Uterus (tissue), 4 donors: ENCODE measurements around the gene DNTT. TPM values are rescaled to one million over a fixed set of nuclear protein-coding genes. Genes with fewer than 3 reads are reported as not detected.

Experiments used
- DNase-seq, 2 donors: peaks; one replicate each; pipeline ENCODE4 v3.0.0-alpha.2; 2019 to 2020
- H3K27ac ChIP-seq, 2 donors: fragments of 200-600 bp; sonication (generic); 1 replicate in 1 of 2; 2 replicates in 1 of 2; pipeline ENCODE4 v1.5.1; 2016 to 2018
- H3K27me3 ChIP-seq, 2 donors: fragments of 200-600 bp; sonication (generic); one replicate each; pipeline ENCODE4 v1.5.1; 2018 to 2019; ENCODE audit warnings: control low read depth in 1 of 2
- H3K36me3 ChIP-seq, 2 donors: fragments of 200-600 bp; sonication (generic); one replicate each; pipeline ENCODE4 v1.5.1; 2019; ENCODE audit warnings: control low read depth in 1 of 2
- H3K4me1 ChIP-seq, 2 donors: fragments of 200-600 bp; sonication (generic); one replicate each; pipeline ENCODE4 v1.5.1; 2018 to 2019; ENCODE audit warnings: control low read depth in 1 of 2
- H3K4me3 ChIP-seq, 2 donors: fragments of 200-600 bp; sonication (generic); 1 replicate in 1 of 2; 2 replicates in 1 of 2; pipeline ENCODE4 v1.5.1; 2018 to 2019; ENCODE audit warnings: mild to moderate bottlenecking in 1 of 2
- H3K9me3 ChIP-seq, 2 donors: fragments of 200-600 bp; sonication (generic); one replicate each; pipeline ENCODE4 v1.5.1; 2019; ENCODE audit warnings: control low read depth in 1 of 2
- POLR2A ChIP-seq, 2 donors: fragments of 450-650 bp; IDR thresholded peaks; one replicate each; pipeline ENCODE4 v1.6.1; 2016; ENCODE audit warnings: antibody characterized with exemption in 2 of 2, mild to moderate bottlenecking in 1 of 2, moderate library complexity in 1 of 2
- intact Hi-C: fragments of 100-400 bp; cut with DNase I; formaldehyde crosslinking; loops from one replicate; pipeline ENCODE4 v1.15.1; 2023; ENCODE audit warnings: low total_unique reads
- total RNA-seq, 4 donors: library from RNA; depleted of rRNA in 3 of 4; stranded (reverse); fragments of >200 nt in 3 of 4; gene quantifications; one replicate each; pipeline versions ENCODE4 v1.1.0 to v1.2.4, GENCODE V29; 2014 to 2023
- TF ChIP-seq, protein P1 (sequence below), 4 experiments: fragments of 200-600 bp in 2 of 4; fragments of 450-650 bp in 2 of 4; sonication (generic) in 2 of 4; IDR thresholded peaks; one replicate each; pipeline ENCODE4 v1.5.1; 2016 to 2019; ENCODE audit warnings: antibody characterized with exemption in 4 of 4, mild to moderate bottlenecking in 2 of 4, moderate library complexity in 1 of 4
- donor health status: DM: yes; HTN: yes; CAD: no.

Gene DNTT
- total RNA-seq, 4 donors from 2014 or later: 0.28 TPM; not detected in 3

DNA sequence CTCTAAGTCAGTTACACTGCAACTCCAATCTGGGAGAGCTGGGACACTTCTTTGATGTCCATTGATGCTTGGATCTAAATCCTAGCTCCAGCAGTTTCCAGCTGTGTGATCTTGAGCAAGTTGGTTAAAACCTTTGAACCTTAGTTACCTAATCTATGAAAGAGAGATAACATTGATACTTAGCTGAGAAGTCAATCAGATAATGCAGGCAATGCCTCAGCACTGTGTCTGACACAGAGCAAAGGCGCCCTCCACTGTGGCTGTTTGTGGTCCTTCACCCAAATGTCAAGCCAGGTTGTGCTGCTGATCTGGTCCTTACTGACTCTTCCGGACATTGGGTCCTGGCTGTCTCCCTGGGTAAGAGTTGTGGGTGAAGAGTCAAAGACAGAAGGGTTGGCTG is 20.2 kb downstream of the DNTT start:
- intact Hi-C loops: no loop called here
- Histone ChIP-seq H3K27ac (no peak overlapping the region), H3K36me3 (no peaks in the 10 kb centered on the region), H3K9me3 (no peaks in the 10 kb centered on the region), H3K4me1 (no peaks in the 10 kb centered on the region), H3K4me3 (no peak overlapping the region), H3K27me3 (no peaks in the 10 kb centered on the region)
- TF ChIP-seq, protein P1, sequence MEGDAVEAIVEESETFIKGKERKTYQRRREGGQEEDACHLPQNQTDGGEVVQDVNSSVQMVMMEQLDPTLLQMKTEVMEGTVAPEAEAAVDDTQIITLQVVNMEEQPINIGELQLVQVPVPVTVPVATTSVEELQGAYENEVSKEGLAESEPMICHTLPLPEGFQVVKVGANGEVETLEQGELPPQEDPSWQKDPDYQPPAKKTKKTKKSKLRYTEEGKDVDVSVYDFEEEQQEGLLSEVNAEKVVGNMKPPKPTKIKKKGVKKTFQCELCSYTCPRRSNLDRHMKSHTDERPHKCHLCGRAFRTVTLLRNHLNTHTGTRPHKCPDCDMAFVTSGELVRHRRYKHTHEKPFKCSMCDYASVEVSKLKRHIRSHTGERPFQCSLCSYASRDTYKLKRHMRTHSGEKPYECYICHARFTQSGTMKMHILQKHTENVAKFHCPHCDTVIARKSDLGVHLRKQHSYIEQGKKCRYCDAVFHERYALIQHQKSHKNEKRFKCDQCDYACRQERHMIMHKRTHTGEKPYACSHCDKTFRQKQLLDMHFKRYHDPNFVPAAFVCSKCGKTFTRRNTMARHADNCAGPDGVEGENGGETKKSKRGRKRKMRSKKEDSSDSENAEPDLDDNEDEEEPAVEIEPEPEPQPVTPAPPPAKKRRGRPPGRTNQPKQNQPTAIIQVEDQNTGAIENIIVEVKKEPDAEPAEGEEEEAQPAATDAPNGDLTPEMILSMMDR (IDR thresholded peaks at IDR 0.05): no peak
- no peak for TF ChIP-seq POLR2A (IDR thresholded peaks at IDR 0.05)
- no peak for DNase-seq

DNA sequence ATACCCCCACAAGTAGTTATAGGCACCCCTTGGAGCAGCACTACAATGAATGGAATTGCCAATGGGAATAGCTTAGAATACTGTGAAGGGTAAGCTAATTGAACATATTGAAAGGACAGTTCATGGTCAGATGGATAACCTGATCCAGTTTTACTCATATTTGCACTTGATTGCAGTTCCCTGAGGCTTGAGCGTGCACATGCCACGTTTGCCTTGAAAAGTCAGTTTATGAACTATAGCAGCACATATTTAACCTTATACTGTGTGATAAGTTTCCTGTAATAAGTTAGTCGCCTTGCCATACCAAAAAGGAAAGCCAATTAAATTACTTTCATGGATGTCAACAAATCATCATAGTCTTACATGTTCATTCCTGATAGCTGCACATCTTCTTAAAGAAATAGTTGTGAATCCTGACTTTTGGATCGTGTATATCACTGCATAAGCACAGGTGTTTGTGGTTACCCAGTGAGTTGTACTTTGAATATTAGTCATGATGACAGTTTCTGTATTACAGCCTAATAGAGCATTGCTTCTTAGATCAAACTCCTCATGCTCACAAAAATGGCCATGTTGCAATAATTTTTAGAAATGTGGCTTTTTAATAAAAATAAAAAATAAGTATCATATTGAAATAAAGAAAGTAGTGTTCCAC is 21.6 kb downstream of the DNTT start:
- Histone ChIP-seq H3K36me3 (no peaks in the 10 kb centered on the region), H3K27ac (no peak overlapping the region), H3K27me3 (no peaks in the 10 kb centered on the region), H3K9me3 (no peaks in the 10 kb centered on the region), H3K4me3 (no peak overlapping the region), H3K4me1 (no peaks in the 10 kb centered on the region)
- intact Hi-C loops: no loop called here
- no peak for DNase-seq
- TF ChIP-seq, protein P1 (IDR thresholded peaks at IDR 0.05): no peak
- no peak for TF ChIP-seq POLR2A (IDR thresholded peaks at IDR 0.05)

DNA sequence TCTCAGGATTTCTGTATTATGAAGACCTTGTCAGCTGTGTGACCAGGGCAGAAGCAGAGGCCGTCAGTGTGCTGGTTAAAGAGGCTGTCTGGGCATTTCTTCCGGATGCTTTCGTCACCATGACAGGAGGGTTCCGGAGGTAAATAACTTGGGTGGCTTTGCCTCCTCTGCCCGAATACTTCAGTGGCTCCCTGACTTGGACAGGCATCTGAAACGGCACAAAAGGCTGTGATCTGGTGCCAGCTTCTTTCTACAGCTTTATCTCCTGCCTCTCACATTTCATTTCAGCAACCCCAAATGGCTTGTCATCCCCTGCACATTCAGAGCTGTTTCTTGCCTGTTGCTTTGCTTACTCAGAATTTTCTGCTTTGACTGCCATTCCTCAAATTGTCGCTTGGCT is 23.2 kb downstream of the DNTT start:
- intact Hi-C loops: no loop called here
- no peak for TF ChIP-seq POLR2A (IDR thresholded peaks at IDR 0.05)
- TF ChIP-seq, protein P1 (IDR thresholded peaks at IDR 0.05): no peak
- H3K27me3 ChIP-seq: no peaks in the 10 kb centered on the region
- H3K36me3 ChIP-seq: no peaks in the 10 kb centered on the region
- DNase-seq: no peak
- H3K4me3 ChIP-seq: no peak overlapping the region
- no peaks in the 10 kb centered on the region for H3K4me1 ChIP-seq
- H3K27ac ChIP-seq: no peak overlapping the region
- no peaks in the 10 kb centered on the region for H3K9me3 ChIP-seq

DNA sequence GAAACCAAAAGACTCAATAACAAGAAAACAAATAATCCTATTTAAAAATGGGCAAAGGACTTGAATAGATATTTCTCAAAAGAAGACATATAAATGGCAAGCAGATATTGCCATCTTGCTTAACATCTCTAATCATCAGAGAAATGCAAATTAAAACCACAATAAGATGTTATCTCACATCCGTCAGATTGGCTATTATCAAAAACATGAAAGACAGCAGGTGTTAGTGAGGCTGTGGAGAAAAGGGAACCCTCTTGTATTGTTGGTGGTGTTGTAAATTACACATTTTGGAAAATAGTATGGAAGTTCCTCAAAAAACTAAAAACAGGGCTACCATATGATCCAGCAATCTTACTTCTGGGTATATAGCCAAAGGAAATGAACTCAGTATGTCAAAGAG is 28.9 kb downstream of the DNTT start:
- Histone ChIP-seq H3K36me3 (no peaks in the 10 kb centered on the region), H3K9me3 (no peaks in the 10 kb centered on the region), H3K4me1 (no peaks in the 10 kb centered on the region), H3K27ac (no peak overlapping the region), H3K27me3 (no peaks in the 10 kb centered on the region), H3K4me3 (no peak overlapping the region)
- intact Hi-C loops: no loop called here
- DNase-seq: no peak
- TF ChIP-seq POLR2A (IDR thresholded peaks at IDR 0.05): no peak
- TF ChIP-seq, protein P1 (IDR thresholded peaks at IDR 0.05): no peak

DNA sequence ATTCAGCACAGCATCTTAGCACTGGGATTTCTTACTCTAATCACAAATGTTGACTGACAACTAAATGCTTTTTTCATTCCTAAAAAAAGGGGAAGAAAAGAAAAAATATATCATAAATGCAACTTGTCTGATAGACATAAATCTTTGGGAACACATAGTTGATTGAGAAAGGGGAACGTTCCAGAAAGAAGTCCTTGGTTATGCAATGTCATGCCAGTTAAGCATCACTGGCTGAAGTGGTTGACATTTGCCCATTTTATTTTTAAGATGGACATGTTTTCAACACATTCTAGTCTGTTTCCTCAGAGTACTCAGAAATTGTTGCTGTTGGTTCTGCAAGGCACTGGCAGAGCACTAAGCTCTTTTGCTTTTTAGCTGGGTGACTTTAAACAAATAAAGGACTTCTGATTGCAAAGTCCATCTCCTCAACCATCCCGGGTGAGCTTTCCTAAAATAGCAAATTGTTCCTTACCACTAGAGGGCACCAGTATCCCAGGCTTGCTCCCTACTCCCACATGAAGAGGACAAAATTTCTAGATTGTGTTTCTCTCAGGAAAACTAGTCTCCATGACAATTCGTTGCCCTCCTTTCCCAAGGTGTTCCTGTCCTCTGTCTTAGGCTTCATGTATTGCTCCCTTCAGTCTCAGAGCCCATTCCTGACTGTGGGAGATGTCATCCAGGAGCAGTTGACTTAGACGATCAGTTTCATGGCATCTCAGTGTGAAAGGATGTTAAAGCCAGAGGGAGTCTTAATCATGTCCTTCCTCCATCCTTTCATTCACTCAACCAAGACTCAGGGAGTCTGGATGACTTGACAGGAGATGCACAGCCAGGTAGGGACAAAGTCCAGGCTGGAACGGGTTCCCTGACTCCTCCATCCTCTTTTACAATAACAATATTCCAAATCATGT is 30.6 kb downstream of the DNTT start:
- no peaks in the 10 kb centered on the region for H3K36me3 ChIP-seq
- no peak overlapping the region for H3K4me3 ChIP-seq
- no peaks in the 10 kb centered on the region for H3K4me1 ChIP-seq
- TF ChIP-seq POLR2A (IDR thresholded peaks at IDR 0.05): no peak
- TF ChIP-seq, protein P1 (IDR thresholded peaks at IDR 0.05): peak in 3 of 4 experiments; percentile 39 to 57 (median 41)
- no peaks in the 10 kb centered on the region for H3K27me3 ChIP-seq
- no peak for DNase-seq
- H3K27ac ChIP-seq: no peak overlapping the region
- intact Hi-C loops: no loop called here
- no peaks in the 10 kb centered on the region for H3K9me3 ChIP-seq
